HG02885 (cell line): Measurements from ENCODE around the gene RBP4.
"Not testable (repeated sequence)": the region's sequence is repeated elsewhere in the genome, so short reads cannot be mapped to it uniquely, and the experiment has no call there.

ENCODE experiments used
- ATAC-seq: cut with Tn5 transposase; IDR thresholded peaks from one replicate; pipeline ENCODE4 v1.9.1; 2021; ENCODE audit warnings: mild to moderate bottlenecking; ENCODE audit not compliant: unreplicated experiment, poor library complexity

RBP4 gene

GRCh38 chr10:93568105-93568390 is 33.0 kb downstream of the RBP4 start:
- no peak for ATAC-seq

- no peak for ATAC-seq
These were observed 33.5 kb downstream of the RBP4 start for GRCh38 chr10:93567277-93568104.

- ATAC-seq = no peak
These were observed 34.4 kb downstream of the RBP4 start, which contains the start of gene FFAR4 for GRCh38 chr10:93566435-93567276. FFAR4 (plus strand) TSS chr10:93566665; CDS start chr10:93566721, 56 bp downstream.

GRCh38 chr10:93565446-93565845 is 35.6 kb downstream of the RBP4 start:
- no peak for ATAC-seq

GRCh38 chr10:93560541-93560940 is 40.5 kb downstream of the RBP4 start:
- ATAC-seq = no peak

- ATAC-seq = no peak
These were observed 41.5 kb downstream of the RBP4 start for GRCh38 chr10:93559490-93559889.

GRCh38 chr10:93554760-93555432 is 46.1 kb downstream of the RBP4 start:
- peak; percentile 61 for ATAC-seq

GRCh38 chr10:93554316-93554663 is 46.7 kb downstream of the RBP4 start:
- no peak for ATAC-seq

- no peak for ATAC-seq
These were observed 47.3 kb downstream of the RBP4 start for GRCh38 chr10:93553482-93554315.

- no peak for ATAC-seq
These were observed 48.3 kb downstream of the RBP4 start for GRCh38 chr10:93552780-93553179.

GRCh38 chr10:93550606-93551005 is 50.4 kb downstream of the RBP4 start:
- ATAC-seq = no peak

- ATAC-seq = no peak
These were observed 52.5 kb downstream of the RBP4 start for GRCh38 chr10:93548376-93549071.

GRCh38 chr10:93547522-93547921 is 53.5 kb downstream of the RBP4 start:
- no peak for ATAC-seq

- not testable (repeated sequence) for ATAC-seq
These were observed 54.0 kb downstream of the RBP4 start for GRCh38 chr10:93546995-93547394.

GRCh38 chr10:93542358-93542791 is 58.7 kb downstream of the RBP4 start:
- ATAC-seq = no peak
